ENCODE measurements around the gene SMPD4. TPM values are rescaled to one million over a fixed set of nuclear protein-coding genes. Genes with fewer than 3 reads are reported as not detected.
"Not testable (repeated sequence)": the region's sequence is repeated elsewhere in the genome, so short reads cannot be mapped to it uniquely, and the experiment has no call there.

SMPD4 gene
- total and polyA plus RNA-seq, 9 of the 15 experiments (the other 6 are each of a cell fraction or from before 2014, with no cell fraction given): 7.5 to 123 (median 35.7) TPM

DNA sequence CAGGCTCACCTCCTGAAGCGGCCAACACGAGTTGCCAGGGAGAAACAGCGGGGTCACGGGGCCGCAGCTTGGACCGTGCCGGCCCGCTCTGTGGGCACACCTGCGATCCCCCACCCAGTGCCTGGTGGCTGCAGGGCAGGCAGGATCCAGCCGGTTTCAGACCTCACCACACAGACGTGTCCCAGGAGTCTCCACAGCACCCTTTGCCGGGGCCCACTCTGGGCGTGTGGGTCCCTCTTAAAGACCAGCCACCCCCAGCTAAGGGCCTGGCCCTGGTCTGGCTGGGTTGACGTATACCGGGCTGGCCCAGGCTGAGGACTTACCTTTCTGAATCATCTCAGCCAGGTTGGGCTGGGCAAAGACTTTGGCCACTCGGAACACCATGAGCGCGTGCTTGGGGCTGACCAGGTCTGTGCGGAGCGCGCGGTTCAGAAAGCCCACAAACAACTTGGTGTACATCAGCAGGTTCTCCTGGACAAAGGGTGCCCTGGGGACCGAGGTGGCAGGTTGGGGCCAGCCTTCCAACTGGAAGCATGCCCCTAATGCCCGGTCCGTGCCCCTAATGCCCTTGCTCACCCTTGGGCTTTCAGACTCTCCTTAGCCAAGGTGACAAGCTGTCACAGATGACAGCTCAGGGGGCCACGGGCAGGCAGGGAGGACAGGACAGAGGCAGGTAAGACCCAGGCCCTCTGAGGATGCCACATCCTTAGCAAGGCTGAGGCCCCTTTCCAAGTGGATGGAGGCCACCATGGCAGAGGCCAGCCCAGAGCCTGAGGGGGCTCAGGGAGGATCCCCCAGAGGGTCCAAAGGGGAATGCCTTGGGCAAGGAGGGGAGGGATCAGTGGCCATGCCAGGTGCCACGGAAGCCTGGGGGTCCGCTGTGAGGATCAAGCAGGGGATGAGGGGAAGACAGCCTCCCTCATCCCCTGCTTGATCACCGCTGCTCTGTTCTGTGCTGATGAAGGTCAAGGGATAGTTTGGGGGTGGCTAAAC lies 26.3 kb downstream of the SMPD4 start:
- Histone ChIP-seq H3K4me3 (no peak overlapping the region), H2AFZ (ENCODE audit: low read depth, low read length) (no peak overlapping the region), H3K79me2 (ENCODE audit: control insufficient read depth, insufficient read depth, low read length) (no peaks in the 10 kb centered on the region), H3K36me3 (ENCODE audit: control insufficient read depth, insufficient read depth, low read length) (peaks cover 58% of the 10 kb centered on the region; the same call in 1 of the 3 replicates), H3K9ac (ENCODE audit: insufficient read depth in 1 of 2, low read depth in 2 of 2, low read length in 2 of 2) (no peak overlapping the region), H3K27ac (ENCODE audit: extremely low read depth, low read depth, low read length) (no peak overlapping the region), H3K4me1 (replicated peaks in 1 of 2; ENCODE audit: control insufficient read depth in 2 of 2, insufficient read depth in 2 of 2, low read length in 2 of 2) (peaks cover 0 to 19% of the 10 kb centered on the region in 2 experiments; a peak in 3 of 5 replicates), H3K9me3 (replicated peaks; ENCODE audit: control insufficient read depth, insufficient read depth, low read depth, low read length) (no peaks in the 10 kb centered on the region), H3K4me2 (ENCODE audit: insufficient read depth, low read length) (no peak overlapping the region), H3K9me1 (ENCODE audit: control insufficient read depth, insufficient read depth, low read length) (no peaks in the 10 kb centered on the region), H3K27me3 (ENCODE audit: control insufficient read depth in 2 of 2, insufficient read depth in 2 of 2, low read length in 2 of 2) (no peaks in the 10 kb centered on the region), H4K20me1 (replicated peaks; ENCODE audit: control insufficient read depth, insufficient read depth, low read length) (no peaks in the 10 kb centered on the region; the same call in 1 of the 2 replicates)
- FAIRE-seq (no peak), DNase-seq (ENCODE audit: extremely low read depth in 1 of 4, low spot score in 3 of 4) (no peak), ATAC-seq (no peak)
- BruUV-seq (replicated peaks): no TSS peak
- ChIA-PET POLR2A (no interaction called here), CTCF (ENCODE audit: low intra/inter-chr PET ratio) (interaction anchor here (0.6 kb wide), 2 partner anchors 179 to 181 kb away, joined by 3 to 4 read pairs; no protein-coding TSS in a partner anchor)
- WGBS (ENCODE audit: insufficient coverage, low coverage, missing lambda C conversion rate): 95% methylated on average over 23 of the region's 29 CpGs
- intact Hi-C loops (cut with micrococcal nuclease) (no loop called here), in situ Hi-C loops (cut with MboI) (no loop called here)
- TF ChIP-seq ZNF644 (tag; IDR thresholded peaks at IDR 0.05; ENCODE audit: low read depth): no peak
- TF ChIP-seq RBFOX2 (IDR thresholded peaks at IDR 0.05; ENCODE audit: low read depth, low read length): peak; percentile 20; the same call in 1 of the 2 replicates
- peak; percentile 81 for TF ChIP-seq RBM22 (IDR thresholded peaks at IDR 0.05; ENCODE audit: low read depth, low read length, poor library complexity, severe bottlenecking)
- TF ChIP-seq POLR2A (conservative IDR thresholded peaks at IDR 0.05): 0 out of 2 replicates have a peak, but pooled peaks have one; percentile 22
- peak; percentile 52 for TF ChIP-seq POLR2G (IDR thresholded peaks at IDR 0.05; ENCODE audit: low read depth, low read length)
- TF ChIP-seq TCF7 (IDR thresholded peaks at IDR 0.05; ENCODE audit: borderline replicate concordance): no peak

DNA sequence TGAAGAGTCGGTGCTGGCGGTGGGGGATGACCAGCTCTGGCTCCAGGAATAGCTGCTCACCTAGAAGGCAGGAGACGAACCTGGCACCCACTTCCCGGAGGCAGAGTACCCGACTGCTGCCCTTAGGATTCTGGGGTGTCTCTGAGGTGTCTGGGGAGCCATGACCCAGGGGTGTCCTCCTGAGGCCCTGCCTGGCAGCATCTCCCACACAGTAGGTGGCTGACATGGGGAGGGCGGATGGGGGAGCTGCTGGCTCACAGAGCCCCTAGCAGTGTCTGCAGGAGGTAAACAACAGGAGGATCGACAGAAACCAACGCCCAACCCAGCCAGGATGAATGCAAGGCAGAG lies 27.0 kb downstream of the SMPD4 start:
- H3K4me2 ChIP-seq (ENCODE audit: insufficient read depth, low read length); ATAC-seq; in situ Hi-C loops (cut with MboI); BruUV-seq (replicated peaks); H3K27me3 ChIP-seq (ENCODE audit: control insufficient read depth in 2 of 2, insufficient read depth in 2 of 2, low read length in 2 of 2); H3K4me3 ChIP-seq; intact Hi-C loops (cut with micrococcal nuclease); H3K9me3 ChIP-seq (replicated peaks; ENCODE audit: control insufficient read depth, insufficient read depth, low read depth, low read length); H2AFZ ChIP-seq (ENCODE audit: low read depth, low read length); H4K20me1 ChIP-seq (replicated peaks; ENCODE audit: control insufficient read depth, insufficient read depth, low read length); H3K9me1 ChIP-seq (ENCODE audit: control insufficient read depth, insufficient read depth, low read length); POLR2A ChIA-PET; H3K79me2 ChIP-seq (ENCODE audit: control insufficient read depth, insufficient read depth, low read length); CTCF ChIA-PET (ENCODE audit: low intra/inter-chr PET ratio); DNase-seq (ENCODE audit: extremely low read depth in 1 of 4, low spot score in 3 of 4); H3K27ac ChIP-seq (ENCODE audit: extremely low read depth, low read depth, low read length); H3K9ac ChIP-seq (ENCODE audit: insufficient read depth in 1 of 2, low read depth in 2 of 2, low read length in 2 of 2): not testable (repeated sequence)
- H3K4me1 ChIP-seq (replicated peaks in 1 of 2; ENCODE audit: control insufficient read depth in 2 of 2, insufficient read depth in 2 of 2, low read length in 2 of 2): peaks cover 0 to 19% of the 10 kb centered on the region in 2 experiments; a peak in 3 of 5 replicates
- 88% methylated on average over 3 of the region's 8 CpGs for WGBS (ENCODE audit: insufficient coverage, low coverage, missing lambda C conversion rate)
- H3K36me3 ChIP-seq (ENCODE audit: control insufficient read depth, insufficient read depth, low read length): peaks cover 51% of the 10 kb centered on the region; the same call in 1 of the 3 replicates
- peak; percentile 29 for FAIRE-seq
